HEK293 (cell line): Measurements from ENCODE around the gene SHROOM3.

Source experiments
- FEZF1 ChIP-seq: fragments of 450-650 bp; formaldehyde crosslinking; IDR thresholded peaks from 2 replicates; pipeline ENCODE4 v1.5.1; 2016; ENCODE audit warnings: missing biosample characterization, missing genetic modification characterization
- SETDB1 ChIP-seq: IDR thresholded peaks from one replicate; pipeline ENCODE4 v1.6.1; 2017; ENCODE audit warnings: mild to moderate bottlenecking, low read length, moderate library complexity, mixed read lengths; ENCODE audit not compliant: insufficient read length
- SP2 ChIP-seq: fragments of 450-650 bp; formaldehyde crosslinking; IDR thresholded peaks from 2 replicates; pipeline ENCODE4 v1.5.1; 2016; ENCODE audit warnings: missing biosample characterization, missing genetic modification characterization
- ZBTB1 ChIP-seq: fragments of 450-650 bp; formaldehyde crosslinking; IDR thresholded peaks from 2 replicates; pipeline ENCODE4 v1.5.1; 2016; ENCODE audit warnings: missing biosample characterization, missing genetic modification characterization
- ZBTB7A ChIP-seq: fragments of 450-650 bp; formaldehyde crosslinking; IDR thresholded peaks from 2 replicates; pipeline ENCODE4 v1.5.1; 2016; ENCODE audit warnings: low read depth, missing biosample characterization, missing genetic modification characterization
- ZNF221 ChIP-seq: fragments of 450-650 bp; formaldehyde crosslinking; IDR thresholded peaks from 2 replicates; pipeline ENCODE4 v1.5.1; 2017; ENCODE audit warnings: missing biosample characterization, missing genetic modification characterization, borderline replicate concordance
- ZNF341 ChIP-seq: fragments of 450-650 bp; formaldehyde crosslinking; IDR thresholded peaks from 2 replicates; pipeline ENCODE4; 2016; ENCODE audit warnings: low read depth, missing biosample characterization, missing genetic modification characterization
- ZNF792 ChIP-seq: fragments of 450-650 bp; formaldehyde crosslinking; IDR thresholded peaks from 2 replicates; pipeline ENCODE4 v1.5.1; 2016; ENCODE audit warnings: missing biosample characterization, missing genetic modification characterization
- TF ChIP-seq, protein P1 (sequence below): fragments of 450-650 bp; formaldehyde crosslinking; IDR thresholded peaks from 2 replicates; pipeline ENCODE4 v1.5.1; 2016; ENCODE audit warnings: missing biosample characterization, missing genetic modification characterization
- TF ChIP-seq, protein P2 (sequence below): fragments of 450-650 bp; formaldehyde crosslinking; IDR thresholded peaks from 2 replicates; pipeline ENCODE4 v1.5.1; 2016; ENCODE audit warnings: missing biosample characterization, missing genetic modification characterization

DNA sequence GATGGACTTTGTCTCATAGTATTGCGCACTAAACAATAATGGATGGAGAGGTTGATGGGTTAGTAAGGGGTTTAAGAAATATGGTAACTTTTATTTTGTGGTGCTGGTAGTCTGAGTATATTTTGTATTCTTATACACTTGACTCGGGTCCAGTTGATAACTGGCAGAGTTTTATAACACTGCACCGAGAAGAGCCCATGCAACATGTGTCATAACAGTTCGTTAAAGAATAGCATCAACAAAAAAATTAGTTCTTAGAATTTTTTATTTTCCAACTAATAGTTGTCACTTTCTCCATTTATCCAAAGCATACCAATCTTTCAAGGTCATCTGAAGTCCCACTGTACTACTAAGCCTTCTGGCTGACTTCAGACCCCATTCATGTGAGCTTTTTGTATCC lies 287.8 kb downstream of the SHROOM3 start:
- TF ChIP-seq, protein P1, sequence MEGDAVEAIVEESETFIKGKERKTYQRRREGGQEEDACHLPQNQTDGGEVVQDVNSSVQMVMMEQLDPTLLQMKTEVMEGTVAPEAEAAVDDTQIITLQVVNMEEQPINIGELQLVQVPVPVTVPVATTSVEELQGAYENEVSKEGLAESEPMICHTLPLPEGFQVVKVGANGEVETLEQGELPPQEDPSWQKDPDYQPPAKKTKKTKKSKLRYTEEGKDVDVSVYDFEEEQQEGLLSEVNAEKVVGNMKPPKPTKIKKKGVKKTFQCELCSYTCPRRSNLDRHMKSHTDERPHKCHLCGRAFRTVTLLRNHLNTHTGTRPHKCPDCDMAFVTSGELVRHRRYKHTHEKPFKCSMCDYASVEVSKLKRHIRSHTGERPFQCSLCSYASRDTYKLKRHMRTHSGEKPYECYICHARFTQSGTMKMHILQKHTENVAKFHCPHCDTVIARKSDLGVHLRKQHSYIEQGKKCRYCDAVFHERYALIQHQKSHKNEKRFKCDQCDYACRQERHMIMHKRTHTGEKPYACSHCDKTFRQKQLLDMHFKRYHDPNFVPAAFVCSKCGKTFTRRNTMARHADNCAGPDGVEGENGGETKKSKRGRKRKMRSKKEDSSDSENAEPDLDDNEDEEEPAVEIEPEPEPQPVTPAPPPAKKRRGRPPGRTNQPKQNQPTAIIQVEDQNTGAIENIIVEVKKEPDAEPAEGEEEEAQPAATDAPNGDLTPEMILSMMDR (tag by site-specific recombination), result no peak
- no peak for TF ChIP-seq SETDB1
- TF ChIP-seq ZNF792, result no peak
- TF ChIP-seq, protein P2, sequence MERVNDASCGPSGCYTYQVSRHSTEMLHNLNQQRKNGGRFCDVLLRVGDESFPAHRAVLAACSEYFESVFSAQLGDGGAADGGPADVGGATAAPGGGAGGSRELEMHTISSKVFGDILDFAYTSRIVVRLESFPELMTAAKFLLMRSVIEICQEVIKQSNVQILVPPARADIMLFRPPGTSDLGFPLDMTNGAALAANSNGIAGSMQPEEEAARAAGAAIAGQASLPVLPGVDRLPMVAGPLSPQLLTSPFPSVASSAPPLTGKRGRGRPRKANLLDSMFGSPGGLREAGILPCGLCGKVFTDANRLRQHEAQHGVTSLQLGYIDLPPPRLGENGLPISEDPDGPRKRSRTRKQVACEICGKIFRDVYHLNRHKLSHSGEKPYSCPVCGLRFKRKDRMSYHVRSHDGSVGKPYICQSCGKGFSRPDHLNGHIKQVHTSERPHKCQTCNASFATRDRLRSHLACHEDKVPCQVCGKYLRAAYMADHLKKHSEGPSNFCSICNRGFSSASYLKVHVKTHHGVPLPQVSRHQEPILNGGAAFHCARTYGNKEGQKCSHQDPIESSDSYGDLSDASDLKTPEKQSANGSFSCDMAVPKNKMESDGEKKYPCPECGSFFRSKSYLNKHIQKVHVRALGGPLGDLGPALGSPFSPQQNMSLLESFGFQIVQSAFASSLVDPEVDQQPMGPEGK, result no peak
- TF ChIP-seq ZNF341 (tag by site-specific recombination), result no peak
- TF ChIP-seq FEZF1 (tag by site-specific recombination), result no peak
- TF ChIP-seq ZBTB7A, result no peak
- no peak for TF ChIP-seq ZBTB1 (tag by site-specific recombination)
- TF ChIP-seq ZNF221, result no peak
- no peak for TF ChIP-seq SP2
